Lung (tissue), 12 donors: Measurements from ENCODE around the gene HINT1. TPM values are rescaled to one million over a fixed set of nuclear protein-coding genes. Genes with fewer than 3 reads are reported as not detected.

Experiments used
- ATAC-seq: fragments of 200-7000 bp; cut with Tn5 transposase; one replicate; pipeline ENCODE4 v1.9.1; 2020; ENCODE audit warnings: moderate number of reproducible peaks; ENCODE audit not compliant: insufficient read depth, low FRiP score
- DNase-seq, 3 donors: peaks; one replicate each; pipeline ENCODE4 v3.0.0-alpha.2; 2013 to 2017
- H3K27ac ChIP-seq, 2 donors: one replicate each; pipeline ENCODE4 v1.5.1; 2013; ENCODE audit warnings: mild to moderate bottlenecking in 2 of 2, moderate library complexity in 2 of 2, control low read depth in 1 of 2, inconsistent platforms in 1 of 2, low read depth in 1 of 2, low read length in 1 of 2
- H3K27me3 ChIP-seq, 3 donors: one replicate each; pipeline ENCODE4 v1.5.1; 2013; ENCODE audit warnings: low read length in 2 of 3; ENCODE audit not compliant: control insufficient read depth in 3 of 3, insufficient read depth in 3 of 3
- H3K36me3 ChIP-seq, 4 donors: one replicate each; pipeline ENCODE4 v1.5.1; 2013; ENCODE audit warnings: low read length in 4 of 4, mild to moderate bottlenecking in 1 of 4, moderate library complexity in 1 of 4; ENCODE audit not compliant: control insufficient read depth in 4 of 4, insufficient read depth in 4 of 4
- H3K4me1 ChIP-seq, 5 donors: one replicate each; pipeline ENCODE4 v1.5.1; 2013; ENCODE audit warnings: low read length in 5 of 5, mild to moderate bottlenecking in 2 of 5, moderate library complexity in 1 of 5; ENCODE audit not compliant: control insufficient read depth in 5 of 5, insufficient read depth in 5 of 5
- H3K4me3 ChIP-seq: one replicate; pipeline ENCODE4 v1.5.1; 2013; ENCODE audit warnings: mild to moderate bottlenecking, control low read depth, moderate library complexity
- H3K9ac ChIP-seq, 2 donors: one replicate each; pipeline ENCODE4 v1.5.1; 2013; ENCODE audit warnings: low read length in 2 of 2, control low read depth in 1 of 2; ENCODE audit not compliant: insufficient read depth in 1 of 2
- H3K9me3 ChIP-seq, 4 donors: one replicate each; pipeline ENCODE4 v1.5.1; 2013; ENCODE audit warnings: low read length in 3 of 4, mild to moderate bottlenecking in 1 of 4, moderate library complexity in 1 of 4; ENCODE audit not compliant: control insufficient read depth in 4 of 4, insufficient read depth in 3 of 4
- WGBS, 2 donors: extraction: QIAGEN DNeasy Blood & Tissue Kit; methylation state at CpG; one replicate each; pipeline ENCODE4 v1.1.7; 2013; 5-methylcytosine and 5-hydroxymethylcytosine counted together
- polyA plus RNA-seq, 2 donors: library from polyadenylated mRNA; stranded (reverse); fragments of 200-250 nt; gene quantifications; one replicate each; pipeline ENCODE4 v1.2.1, GENCODE V29; 2013
- total RNA-seq, 2 donors: library from RNA; depleted of rRNA in 1 of 2; stranded (reverse); fragments of >200 nt in 1 of 2; gene quantifications; one replicate each; pipeline ENCODE4 v1.2.1, GENCODE V29; 2014 to 2021
- TF ChIP-seq, protein P1 (sequence below): IDR thresholded peaks from 2 replicates; pipeline ENCODE4 v1.5.1; 2012; ENCODE audit warnings: mild to moderate bottlenecking; ENCODE audit errors: control extremely low read depth, extremely low read depth
- donor health status: control.
- donor health status: control.
- donor health status: Bipolar disorder and iron deficiency.
- donor health status: healthy.
- donor health status: DM: yes; HTN: yes; CAD: no.

HINT1 gene
- total and polyA plus RNA-seq, 4 donors, result 125 to 259 (median 182) TPM

DNA sequence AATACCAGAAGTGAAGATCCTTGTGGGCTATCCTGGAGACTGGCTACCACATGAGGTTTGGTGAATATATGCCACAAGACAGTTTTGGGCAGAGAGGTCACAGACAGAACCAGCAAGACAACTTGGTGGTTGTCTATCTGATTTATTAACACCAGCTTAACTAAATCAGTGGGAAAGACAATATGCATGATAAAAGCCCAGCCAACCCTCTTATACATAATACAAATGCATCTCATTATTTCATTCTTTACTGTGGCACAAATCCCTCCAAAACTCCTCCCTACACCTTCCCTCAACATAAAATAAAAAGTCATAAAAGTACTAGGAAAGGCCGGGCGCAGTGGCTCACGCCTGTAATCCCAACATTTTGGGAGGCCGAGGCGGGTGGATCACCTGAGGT is 8.1 kb downstream of the HINT1 start:
- TF ChIP-seq, protein P1, sequence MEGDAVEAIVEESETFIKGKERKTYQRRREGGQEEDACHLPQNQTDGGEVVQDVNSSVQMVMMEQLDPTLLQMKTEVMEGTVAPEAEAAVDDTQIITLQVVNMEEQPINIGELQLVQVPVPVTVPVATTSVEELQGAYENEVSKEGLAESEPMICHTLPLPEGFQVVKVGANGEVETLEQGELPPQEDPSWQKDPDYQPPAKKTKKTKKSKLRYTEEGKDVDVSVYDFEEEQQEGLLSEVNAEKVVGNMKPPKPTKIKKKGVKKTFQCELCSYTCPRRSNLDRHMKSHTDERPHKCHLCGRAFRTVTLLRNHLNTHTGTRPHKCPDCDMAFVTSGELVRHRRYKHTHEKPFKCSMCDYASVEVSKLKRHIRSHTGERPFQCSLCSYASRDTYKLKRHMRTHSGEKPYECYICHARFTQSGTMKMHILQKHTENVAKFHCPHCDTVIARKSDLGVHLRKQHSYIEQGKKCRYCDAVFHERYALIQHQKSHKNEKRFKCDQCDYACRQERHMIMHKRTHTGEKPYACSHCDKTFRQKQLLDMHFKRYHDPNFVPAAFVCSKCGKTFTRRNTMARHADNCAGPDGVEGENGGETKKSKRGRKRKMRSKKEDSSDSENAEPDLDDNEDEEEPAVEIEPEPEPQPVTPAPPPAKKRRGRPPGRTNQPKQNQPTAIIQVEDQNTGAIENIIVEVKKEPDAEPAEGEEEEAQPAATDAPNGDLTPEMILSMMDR, result no peak
- DNase-seq (no peak), ATAC-seq (no peak)
- Histone ChIP-seq H3K36me3 (peaks cover 9 to 18% (median 14%) of the 10 kb centered on the region in 4 donors), H3K4me3 (no peak overlapping the region), H3K9me3 (no peaks in the 10 kb centered on the region), H3K27ac (no peak overlapping the region), H3K9ac (no peak overlapping the region), H3K27me3 (no peaks in the 10 kb centered on the region), H3K4me1 (no peaks in the 10 kb centered on the region)
- WGBS, 2 donors, result 96 to 98% methylated on average over 5 of the region's 5 CpGs

DNA sequence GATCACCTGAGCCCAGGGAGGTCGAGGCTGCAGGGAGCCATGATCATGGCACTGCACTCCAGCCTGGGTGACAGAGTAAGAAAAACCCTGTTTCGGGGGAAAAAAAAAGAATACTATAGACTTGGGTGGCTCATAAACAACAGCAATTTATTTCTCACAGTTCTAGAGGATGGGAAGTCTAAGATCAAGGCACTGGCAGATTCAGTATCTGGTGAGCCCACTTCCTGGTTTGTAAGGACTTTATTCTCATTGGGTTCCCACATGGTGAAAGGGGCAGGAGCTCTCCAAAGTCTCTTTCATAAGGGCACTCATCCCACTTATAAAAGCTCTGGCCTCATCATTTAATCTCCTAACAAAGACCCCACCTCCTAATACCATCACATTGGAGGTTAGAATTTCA is 8.7 kb downstream of the HINT1 start:
- Histone ChIP-seq H3K4me3 (no peak overlapping the region), H3K9ac (no peak overlapping the region), H3K36me3 (peaks cover 9 to 17% (median 11%) of the 10 kb centered on the region in 4 donors), H3K9me3 (no peaks in the 10 kb centered on the region), H3K4me1 (no peaks in the 10 kb centered on the region), H3K27ac (no peak overlapping the region), H3K27me3 (no peaks in the 10 kb centered on the region)
- ATAC-seq (no peak), DNase-seq (no peak)
- 92 to 98% methylated on average over 2 of the region's 2 CpGs for WGBS, 2 donors
- TF ChIP-seq, protein P1, result no peak

DNA sequence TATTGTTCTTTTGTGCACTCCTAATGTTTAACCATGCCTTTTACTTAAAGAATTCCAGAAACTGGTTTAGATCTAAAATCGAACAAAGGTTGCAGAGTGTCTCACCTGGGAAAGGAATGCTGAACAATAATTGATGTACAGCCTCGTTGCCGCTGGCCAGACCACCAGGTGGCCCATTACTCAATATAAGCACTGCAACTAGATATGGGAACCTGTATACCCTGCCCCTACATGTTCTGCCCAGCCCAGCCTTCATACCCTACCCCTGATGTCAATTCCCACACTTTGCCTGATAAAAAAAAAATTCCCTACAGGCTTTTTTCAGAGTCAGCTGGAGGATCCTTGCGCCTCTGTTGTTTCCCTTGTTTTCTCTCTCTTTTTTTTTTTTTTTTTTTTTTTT is 13.8 kb downstream of the HINT1 start:
- H3K4me1 ChIP-seq, result no peaks in the 10 kb centered on the region
- H3K4me3 ChIP-seq, result no peak overlapping the region
- no peak overlapping the region for H3K9ac ChIP-seq
- 84 to 91% methylated on average over 4 of the region's 4 CpGs for WGBS, 2 donors
- H3K27ac ChIP-seq, result no peak overlapping the region
- TF ChIP-seq, protein P1, result no peak
- DNase-seq (no peak), ATAC-seq (no peak)
- no peaks in the 10 kb centered on the region for H3K27me3 ChIP-seq
- H3K36me3 ChIP-seq, result no peaks in the 10 kb centered on the region
- H3K9me3 ChIP-seq, result no peaks in the 10 kb centered on the region

DNA sequence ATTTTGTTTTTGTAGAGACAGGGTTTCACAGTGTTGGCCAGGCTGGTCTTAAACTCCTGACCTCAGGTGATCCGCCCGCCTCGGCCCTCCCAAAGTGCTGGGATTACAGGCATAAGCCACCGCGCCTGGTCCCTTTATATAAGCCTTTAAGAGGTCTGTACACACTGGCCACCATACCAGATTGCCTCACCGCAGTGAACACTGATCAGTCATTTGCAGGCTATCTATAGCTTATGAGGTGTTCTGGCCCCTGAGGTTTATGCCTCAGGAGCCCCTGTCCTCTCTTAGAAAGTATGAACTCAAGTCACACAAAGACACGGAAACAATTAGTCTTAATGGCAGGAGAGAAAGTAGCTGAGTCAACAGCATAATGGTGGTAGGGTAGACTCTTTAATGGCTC is 14.6 kb downstream of the HINT1 start:
- no peak for ATAC-seq
- no peaks in the 10 kb centered on the region for H3K36me3 ChIP-seq
- H3K4me3 ChIP-seq, result no peak overlapping the region
- DNase-seq, result no peak
- no peak overlapping the region for H3K9ac ChIP-seq
- 94 to 97% methylated on average over 7 of the region's 7 CpGs for WGBS, 2 donors
- no peaks in the 10 kb centered on the region for H3K4me1 ChIP-seq
- H3K27me3 ChIP-seq, result no peaks in the 10 kb centered on the region
- H3K9me3 ChIP-seq, result no peaks in the 10 kb centered on the region
- H3K27ac ChIP-seq, result no peak overlapping the region
- TF ChIP-seq, protein P1, result no peak
